ENCODE data around the gene CAPN3.

GRCh38 chr15:42409011-42409410 is 49.7 kb downstream of the CAPN3 start:
- TF ChIP-seq POLR2A (IDR thresholded peaks at IDR 0.05; ENCODE audit: low read length) (no peak), GATA1 (IDR thresholded peaks at IDR 0.05; ENCODE audit: low read depth, low read length) (no peak)
